Measurements from ENCODE around the gene NLRP12.

NLRP12 gene

GRCh38 chr19:53868892-53869804 lies 45.0 kb upstream of the NLRP12 start (continued):
- TF ChIP-seq TSHZ1 (tag by site-specific recombination; IDR thresholded peaks at IDR 0.05; ENCODE audit: borderline replicate concordance) (no peak), ZNF660 (tag by site-specific recombination; IDR thresholded peaks at IDR 0.05) (0 out of 2 replicates have a peak, but pooled peaks have one; percentile 8), ZNF404 (tag by site-specific recombination; IDR thresholded peaks at IDR 0.05) (no peak), ZNF571 (tag by site-specific recombination; IDR thresholded peaks at IDR 0.05) (no peak), WT1 (tag by site-specific recombination; IDR thresholded peaks at IDR 0.05) (peak; percentile 6), OVOL3 (tag by site-specific recombination; IDR thresholded peaks at IDR 0.05) (no peak), ZNF449 (tag by site-specific recombination; IDR thresholded peaks at IDR 0.05) (peak; percentile 87), SCRT1 (tag by site-specific recombination; IDR thresholded peaks at IDR 0.05; ENCODE audit: borderline replicate concordance) (no peak), PRDM1 (tag by site-specific recombination; IDR thresholded peaks at IDR 0.05) (0 out of 2 replicates have a peak, but pooled peaks have one; percentile 24), ZNF221 (tag by site-specific recombination; IDR thresholded peaks at IDR 0.05; ENCODE audit: borderline replicate concordance) (no peak), ZNF501 (tag by site-specific recombination; IDR thresholded peaks at IDR 0.05) (0 out of 2 replicates have a peak, but pooled peaks have one; percentile 37), ZNF426 (tag by site-specific recombination; IDR thresholded peaks at IDR 0.05) (no peak), SP2 (tag by site-specific recombination; IDR thresholded peaks at IDR 0.05) (peak; percentile 76), KLF10 (tag by site-specific recombination; IDR thresholded peaks at IDR 0.05) (peak; percentile 86; the same call in 1 of the 2 replicates), ZIC2 (tag by site-specific recombination; IDR thresholded peaks at IDR 0.05) (peak; percentile 79), ZNF692 (tag by site-specific recombination; IDR thresholded peaks at IDR 0.05) (peak; percentile 24), MEIS1 (CRISPR knock-in tag; IDR thresholded peaks at IDR 0.05; ENCODE audit: borderline replicate concordance) (no peak), ZBTB8A (tag by site-specific recombination; IDR thresholded peaks at IDR 0.05) (peak; percentile 75), ZSCAN5A (tag by site-specific recombination; IDR thresholded peaks at IDR 0.05) (no peak), ZNF398 (tag by site-specific recombination; IDR thresholded peaks at IDR 0.05) (peak; percentile 80), ZBTB17 (tag by site-specific recombination; IDR thresholded peaks at IDR 0.05) (peak; percentile 29; the same call in 1 of the 2 replicates), ZNF776 (tag by site-specific recombination; IDR thresholded peaks at IDR 0.05; ENCODE audit: borderline replicate concordance) (no peak), ZSCAN30 (tag by site-specific recombination; IDR thresholded peaks at IDR 0.05) (no peak), ZNF169 (tag by site-specific recombination; IDR thresholded peaks at IDR 0.05) (no peak), MYNN (tag by site-specific recombination; IDR thresholded peaks at IDR 0.05; ENCODE audit: borderline replicate concordance) (no peak), PBX3 (CRISPR knock-in tag; IDR thresholded peaks at IDR 0.05) (peak; percentile 58), KLF9 (tag by site-specific recombination; IDR thresholded peaks at IDR 0.05; ENCODE audit: low read depth) (peak; percentile 77; the same call in 1 of the 2 replicates), HOXC10 (CRISPR knock-in tag; IDR thresholded peaks at IDR 0.05) (no peak), KLF8 (tag by site-specific recombination; IDR thresholded peaks at IDR 0.05) (peak; percentile 92)
